ENCODE measurements around the gene PIK3CA.

- TF ChIP-seq, protein P1, sequence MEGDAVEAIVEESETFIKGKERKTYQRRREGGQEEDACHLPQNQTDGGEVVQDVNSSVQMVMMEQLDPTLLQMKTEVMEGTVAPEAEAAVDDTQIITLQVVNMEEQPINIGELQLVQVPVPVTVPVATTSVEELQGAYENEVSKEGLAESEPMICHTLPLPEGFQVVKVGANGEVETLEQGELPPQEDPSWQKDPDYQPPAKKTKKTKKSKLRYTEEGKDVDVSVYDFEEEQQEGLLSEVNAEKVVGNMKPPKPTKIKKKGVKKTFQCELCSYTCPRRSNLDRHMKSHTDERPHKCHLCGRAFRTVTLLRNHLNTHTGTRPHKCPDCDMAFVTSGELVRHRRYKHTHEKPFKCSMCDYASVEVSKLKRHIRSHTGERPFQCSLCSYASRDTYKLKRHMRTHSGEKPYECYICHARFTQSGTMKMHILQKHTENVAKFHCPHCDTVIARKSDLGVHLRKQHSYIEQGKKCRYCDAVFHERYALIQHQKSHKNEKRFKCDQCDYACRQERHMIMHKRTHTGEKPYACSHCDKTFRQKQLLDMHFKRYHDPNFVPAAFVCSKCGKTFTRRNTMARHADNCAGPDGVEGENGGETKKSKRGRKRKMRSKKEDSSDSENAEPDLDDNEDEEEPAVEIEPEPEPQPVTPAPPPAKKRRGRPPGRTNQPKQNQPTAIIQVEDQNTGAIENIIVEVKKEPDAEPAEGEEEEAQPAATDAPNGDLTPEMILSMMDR (IDR thresholded peaks at IDR 0.05), result peak in 3 of 4 donors; percentile 34 to 37 (median 35)
- no peak for TF ChIP-seq POLR2A (IDR thresholded peaks at IDR 0.05)
Measured at GRCh38 chr3:179272385-179272784, 124.2 kb downstream of the PIK3CA start.
